ENCODE results near the gene PDAP1. TPM values are rescaled to one million over a fixed set of nuclear protein-coding genes. Genes with fewer than 3 reads are reported as not detected.

PDAP1 gene
- total and polyA plus RNA-seq, 2 of the 13 experiments (the other 11 are each of a cell fraction or from before 2014, with no cell fraction given), result 13.0 to 100 TPM

DNA sequence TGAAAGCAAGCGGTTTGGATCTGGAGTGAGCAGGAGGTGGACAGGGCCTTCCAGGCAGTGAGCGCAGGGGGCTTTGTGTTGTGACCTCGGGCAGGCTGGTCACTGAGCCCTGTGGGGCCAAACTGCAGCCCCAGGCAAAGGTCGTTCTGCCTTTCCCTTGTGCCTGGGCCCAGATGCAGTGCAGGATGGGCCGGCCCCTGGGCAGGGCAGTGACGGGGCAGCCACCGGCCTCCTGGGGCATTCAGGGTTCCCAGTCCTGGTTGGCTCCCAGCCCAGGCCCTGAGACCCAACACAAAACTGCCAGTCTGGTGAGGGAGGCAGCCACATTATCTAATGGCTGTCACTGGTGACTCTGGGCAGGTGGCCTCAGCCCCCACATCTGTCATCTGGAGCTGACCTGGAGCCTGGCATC lies 26.7 kb downstream of the PDAP1 start (continued):
- TF ChIP-seq HOXA5 (CRISPR knock-in tag; IDR thresholded peaks at IDR 0.05) (no peak), ZNF382 (CRISPR knock-in tag; IDR thresholded peaks at IDR 0.05; ENCODE audit: borderline replicate concordance) (no peak), NR3C1 (CRISPR knock-in tag; IDR thresholded peaks at IDR 0.05) (no peak), ZNF557 (CRISPR knock-in tag; IDR thresholded peaks at IDR 0.05) (no peak), ZNF775 (CRISPR knock-in tag; IDR thresholded peaks at IDR 0.05; ENCODE audit: borderline replicate concordance) (no peak), ZNF264 (CRISPR knock-in tag; IDR thresholded peaks at IDR 0.05) (no peak), PRPF4 (IDR thresholded peaks at IDR 0.05; ENCODE audit: low read depth, low read length, poor library complexity, severe bottlenecking) (no peak), NPAS2 (CRISPR knock-in tag; IDR thresholded peaks at IDR 0.05; ENCODE audit: borderline replicate concordance) (no peak), BRCA1 (CRISPR knock-in tag; IDR thresholded peaks at IDR 0.05) (no peak), MTF2 (CRISPR knock-in tag; IDR thresholded peaks at IDR 0.05; ENCODE audit: borderline replicate concordance) (no peak), IRF2 (CRISPR knock-in tag; IDR thresholded peaks at IDR 0.05) (no peak)
- TF ChIP-seq, protein P1, sequence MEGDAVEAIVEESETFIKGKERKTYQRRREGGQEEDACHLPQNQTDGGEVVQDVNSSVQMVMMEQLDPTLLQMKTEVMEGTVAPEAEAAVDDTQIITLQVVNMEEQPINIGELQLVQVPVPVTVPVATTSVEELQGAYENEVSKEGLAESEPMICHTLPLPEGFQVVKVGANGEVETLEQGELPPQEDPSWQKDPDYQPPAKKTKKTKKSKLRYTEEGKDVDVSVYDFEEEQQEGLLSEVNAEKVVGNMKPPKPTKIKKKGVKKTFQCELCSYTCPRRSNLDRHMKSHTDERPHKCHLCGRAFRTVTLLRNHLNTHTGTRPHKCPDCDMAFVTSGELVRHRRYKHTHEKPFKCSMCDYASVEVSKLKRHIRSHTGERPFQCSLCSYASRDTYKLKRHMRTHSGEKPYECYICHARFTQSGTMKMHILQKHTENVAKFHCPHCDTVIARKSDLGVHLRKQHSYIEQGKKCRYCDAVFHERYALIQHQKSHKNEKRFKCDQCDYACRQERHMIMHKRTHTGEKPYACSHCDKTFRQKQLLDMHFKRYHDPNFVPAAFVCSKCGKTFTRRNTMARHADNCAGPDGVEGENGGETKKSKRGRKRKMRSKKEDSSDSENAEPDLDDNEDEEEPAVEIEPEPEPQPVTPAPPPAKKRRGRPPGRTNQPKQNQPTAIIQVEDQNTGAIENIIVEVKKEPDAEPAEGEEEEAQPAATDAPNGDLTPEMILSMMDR (CRISPR knock-in tag; IDR thresholded peaks at IDR 0.05), result no peak
- TF ChIP-seq, protein P2, sequence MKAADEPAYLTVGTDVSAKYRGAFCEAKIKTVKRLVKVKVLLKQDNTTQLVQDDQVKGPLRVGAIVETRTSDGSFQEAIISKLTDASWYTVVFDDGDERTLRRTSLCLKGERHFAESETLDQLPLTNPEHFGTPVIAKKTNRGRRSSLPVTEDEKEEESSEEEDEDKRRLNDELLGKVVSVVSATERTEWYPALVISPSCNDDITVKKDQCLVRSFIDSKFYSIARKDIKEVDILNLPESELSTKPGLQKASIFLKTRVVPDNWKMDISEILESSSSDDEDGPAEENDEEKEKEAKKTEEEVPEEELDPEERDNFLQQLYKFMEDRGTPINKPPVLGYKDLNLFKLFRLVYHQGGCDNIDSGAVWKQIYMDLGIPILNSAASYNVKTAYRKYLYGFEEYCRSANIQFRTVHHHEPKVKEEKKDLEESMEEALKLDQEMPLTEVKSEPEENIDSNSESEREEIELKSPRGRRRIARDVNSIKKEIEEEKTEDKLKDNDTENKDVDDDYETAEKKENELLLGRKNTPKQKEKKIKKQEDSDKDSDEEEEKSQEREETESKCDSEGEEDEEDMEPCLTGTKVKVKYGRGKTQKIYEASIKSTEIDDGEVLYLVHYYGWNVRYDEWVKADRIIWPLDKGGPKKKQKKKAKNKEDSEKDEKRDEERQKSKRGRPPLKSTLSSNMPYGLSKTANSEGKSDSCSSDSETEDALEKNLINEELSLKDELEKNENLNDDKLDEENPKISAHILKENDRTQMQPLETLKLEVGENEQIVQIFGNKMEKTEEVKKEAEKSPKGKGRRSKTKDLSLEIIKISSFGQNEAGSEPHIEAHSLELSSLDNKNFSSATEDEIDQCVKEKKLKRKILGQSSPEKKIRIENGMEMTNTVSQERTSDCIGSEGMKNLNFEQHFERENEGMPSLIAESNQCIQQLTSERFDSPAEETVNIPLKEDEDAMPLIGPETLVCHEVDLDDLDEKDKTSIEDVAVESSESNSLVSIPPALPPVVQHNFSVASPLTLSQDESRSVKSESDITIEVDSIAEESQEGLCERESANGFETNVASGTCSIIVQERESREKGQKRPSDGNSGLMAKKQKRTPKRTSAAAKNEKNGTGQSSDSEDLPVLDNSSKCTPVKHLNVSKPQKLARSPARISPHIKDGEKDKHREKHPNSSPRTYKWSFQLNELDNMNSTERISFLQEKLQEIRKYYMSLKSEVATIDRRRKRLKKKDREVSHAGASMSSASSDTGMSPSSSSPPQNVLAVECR (CRISPR knock-in tag; IDR thresholded peaks at IDR 0.05; ENCODE audit: borderline replicate concordance), result peak; percentile 62; the same call in 1 of the 2 replicates
- TF ChIP-seq, protein P3, sequence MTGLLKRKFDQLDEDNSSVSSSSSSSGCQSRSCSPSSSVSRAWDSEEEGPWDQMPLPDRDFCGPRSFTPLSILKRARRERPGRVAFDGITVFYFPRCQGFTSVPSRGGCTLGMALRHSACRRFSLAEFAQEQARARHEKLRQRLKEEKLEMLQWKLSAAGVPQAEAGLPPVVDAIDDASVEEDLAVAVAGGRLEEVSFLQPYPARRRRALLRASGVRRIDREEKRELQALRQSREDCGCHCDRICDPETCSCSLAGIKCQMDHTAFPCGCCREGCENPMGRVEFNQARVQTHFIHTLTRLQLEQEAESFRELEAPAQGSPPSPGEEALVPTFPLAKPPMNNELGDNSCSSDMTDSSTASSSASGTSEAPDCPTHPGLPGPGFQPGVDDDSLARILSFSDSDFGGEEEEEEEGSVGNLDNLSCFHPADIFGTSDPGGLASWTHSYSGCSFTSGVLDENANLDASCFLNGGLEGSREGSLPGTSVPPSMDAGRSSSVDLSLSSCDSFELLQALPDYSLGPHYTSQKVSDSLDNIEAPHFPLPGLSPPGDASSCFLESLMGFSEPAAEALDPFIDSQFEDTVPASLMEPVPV (CRISPR knock-in tag; IDR thresholded peaks at IDR 0.05), result no peak
- TF ChIP-seq, protein P4, sequence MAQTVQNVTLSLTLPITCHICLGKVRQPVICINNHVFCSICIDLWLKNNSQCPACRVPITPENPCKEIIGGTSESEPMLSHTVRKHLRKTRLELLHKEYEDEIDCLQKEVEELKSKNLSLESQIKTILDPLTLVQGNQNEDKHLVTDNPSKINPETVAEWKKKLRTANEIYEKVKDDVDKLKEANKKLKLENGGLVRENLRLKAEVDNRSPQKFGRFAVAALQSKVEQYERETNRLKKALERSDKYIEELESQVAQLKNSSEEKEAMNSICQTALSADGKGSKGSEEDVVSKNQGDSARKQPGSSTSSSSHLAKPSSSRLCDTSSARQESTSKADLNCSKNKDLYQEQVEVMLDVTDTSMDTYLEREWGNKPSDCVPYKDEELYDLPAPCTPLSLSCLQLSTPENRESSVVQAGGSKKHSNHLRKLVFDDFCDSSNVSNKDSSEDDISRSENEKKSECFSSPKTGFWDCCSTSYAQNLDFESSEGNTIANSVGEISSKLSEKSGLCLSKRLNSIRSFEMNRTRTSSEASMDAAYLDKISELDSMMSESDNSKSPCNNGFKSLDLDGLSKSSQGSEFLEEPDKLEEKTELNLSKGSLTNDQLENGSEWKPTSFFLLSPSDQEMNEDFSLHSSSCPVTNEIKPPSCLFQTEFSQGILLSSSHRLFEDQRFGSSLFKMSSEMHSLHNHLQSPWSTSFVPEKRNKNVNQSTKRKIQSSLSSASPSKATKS (CRISPR knock-in tag; IDR thresholded peaks at IDR 0.05), result no peak
